A549 (cell line): ENCODE measurements around the gene TMEM179. TPM values are rescaled to one million over a fixed set of nuclear protein-coding genes. Genes with fewer than 3 reads are reported as not detected.
A peak's percentile ranks its signal among the peaks of the same experiment; 100 is the strongest.

Experiments
- ATAC-seq, 2 experiments: fragments of 200-7000 bp in 1 of 2; fragments of >200 bp in 1 of 2; cut with Nextera tagmentation in 1 of 2; cut with Tn5 transposase in 1 of 2; 3 replicates each; pipeline versions ENCODE4 v1.8.0 to v1.9.1; 2018 to 2020; ENCODE audit warnings: mild to moderate bottlenecking in 1 of 2, moderate library complexity in 1 of 2
- CTCF ChIA-PET: fragments of 300-600 bp; sonication (Branson Sonifier 250); formaldehyde crosslinking; extraction: SDS; loops from one replicate; lab custom pipeline; 2021; ENCODE audit warnings: antibody characterized with exemption, inconsistent platforms; lab: Yijun Ruan, JAX
- POLR2A ChIA-PET: fragments of 350-600 bp; formaldehyde crosslinking; extraction: SDS; loops from one replicate; lab custom pipeline; 2021; ENCODE audit warnings: antibody characterized with exemption, inconsistent platforms; lab: Yijun Ruan, JAX
- DNase-seq, 2 experiments: peaks; one replicate each; pipeline versions ENCODE4 v3.0.0 to v3.0.0-alpha.2; 2011 to 2016; ENCODE audit warnings: low read depth in 1 of 2, low spot score in 1 of 2
- FAIRE-seq: peaks from 2 replicates; lab custom pipeline; 2011; peaks lifted over from hg19 to GRCh38; lab: Jason Lieb, UNC
- H3K27ac ChIP-seq, 2 experiments: fragments of >200 bp; sonication (Bioruptor Twin); formaldehyde crosslinking; 3 replicates each; pipeline ENCODE4 v1.5.1; 2016 to 2017
- H3K4me1 ChIP-seq: fragments of >200 bp; sonication (Bioruptor Twin); formaldehyde crosslinking; 3 replicates; pipeline ENCODE4 v1.6.1; 2016
- H3K4me2 ChIP-seq: fragments of >200 bp; sonication (Bioruptor Twin); formaldehyde crosslinking; 3 replicates; pipeline ENCODE4 v1.6.1; 2016
- H3K4me3 ChIP-seq: fragments of >200 bp; sonication (Bioruptor Twin); formaldehyde crosslinking; 3 replicates; pipeline ENCODE4 v1.5.1; 2016
- H3K9me3 ChIP-seq: fragments of >200 bp; sonication (Bioruptor Twin); formaldehyde crosslinking; 3 replicates; pipeline ENCODE4 v1.6.1; 2016
- CBX8 ChIP-seq: fragments of 200-600 bp; sonication (generic); IDR thresholded peaks from 2 replicates; pipeline ENCODE4 v1.6.1; 2016
- CTCF ChIP-seq: fragments of >200 bp; sonication (Bioruptor Twin); formaldehyde crosslinking; IDR thresholded peaks from 3 replicates; pipeline ENCODE4 v1.5.1; 2016
- EHF ChIP-seq: fragments of 250-450 bp; sonication (Bioruptor Pico); IDR thresholded peaks from 2 replicates; pipeline ENCODE4 v1.5.0; 2020; ENCODE audit warnings: mild to moderate bottlenecking
- ELK1 ChIP-seq: fragments of 150-350 bp; IDR thresholded peaks from 2 replicates; pipeline ENCODE4 v1.6.1; 2014; ENCODE audit warnings: low read depth, mild to moderate bottlenecking, low read length
- EP300 ChIP-seq, 2 experiments: fragments of >200 bp; sonication (Bioruptor Twin); formaldehyde crosslinking; IDR thresholded peaks; 2 replicates in 1 of 2; 3 replicates in 1 of 2; pipeline ENCODE4 v1.6.1; 2016 to 2017
- FOSL2 ChIP-seq, 2 experiments: fragments of 450-650 bp in 1 of 2; fragments of >200 bp in 1 of 2; sonication (Bioruptor Twin) in 1 of 2; formaldehyde crosslinking; IDR thresholded peaks; 2 replicates each; pipeline versions ENCODE4 v1.5.0 to v1.6.1; 2016 to 2020; ENCODE audit warnings: mild to moderate bottlenecking in 1 of 2, moderate library complexity in 1 of 2
- HEYL ChIP-seq: fragments of 250-450 bp; sonication (Bioruptor Pico); IDR thresholded peaks from 2 replicates; pipeline ENCODE4 v1.8.0; 2021; ENCODE audit warnings: mild to moderate bottlenecking, moderate library complexity
- MAFK ChIP-seq: fragments of 450-650 bp; IDR thresholded peaks from 2 replicates; pipeline ENCODE4 v1.6.1; 2014; ENCODE audit not compliant: partially characterized antibody
- MAX ChIP-seq: IDR thresholded peaks from 2 replicates; pipeline ENCODE4 v1.6.1; 2012
- NPAS2 ChIP-seq: fragments of 250-450 bp; sonication (Bioruptor Pico); IDR thresholded peaks from 2 replicates; pipeline ENCODE4 v1.8.0; 2022; ENCODE audit warnings: mild to moderate bottlenecking, moderate library complexity, borderline replicate concordance
- POLR2AphosphoS2 ChIP-seq: conservative IDR thresholded peaks from 2 replicates; pipeline ENCODE4 v1.6.1; 2012; ENCODE audit warnings: low read length, improper control_type of control experiment, inconsistent platforms
- RCOR1 ChIP-seq: fragments of 150-350 bp; IDR thresholded peaks from 2 replicates; pipeline ENCODE4 v1.6.1; 2014; ENCODE audit warnings: antibody characterized with exemption, low read length, low read depth
- RFX5 ChIP-seq: fragments of 450-650 bp; IDR thresholded peaks from 2 replicates; pipeline ENCODE4 v1.7.1; 2014; ENCODE audit warnings: antibody characterized with exemption, mild to moderate bottlenecking, moderate library complexity
- RNF2 ChIP-seq: fragments of 200-600 bp; sonication (generic); IDR thresholded peaks from 2 replicates; pipeline ENCODE4 v1.6.1; 2016; ENCODE audit warnings: low read depth, mild to moderate bottlenecking, antibody characterized with exemption, moderate library complexity, borderline replicate concordance
- TFCP2L1 ChIP-seq: fragments of 250-450 bp; sonication (Bioruptor Pico); IDR thresholded peaks from 2 replicates; pipeline ENCODE4 v1.5.0; 2021; ENCODE audit warnings: mild to moderate bottlenecking
- TP53 ChIP-seq: fragments of 250-450 bp; sonication (Bioruptor Pico); IDR thresholded peaks from 2 replicates; pipeline ENCODE4 v1.5.0; 2021; ENCODE audit warnings: mild to moderate bottlenecking, moderate library complexity
- ZC3H11A ChIP-seq: fragments of 450-650 bp; IDR thresholded peaks from 2 replicates; pipeline ENCODE4 v1.6.1; 2014; ENCODE audit warnings: antibody characterized with exemption, mild to moderate bottlenecking
- ZNF302 ChIP-seq: fragments of 250-450 bp; sonication (Bioruptor Pico); IDR thresholded peaks from 2 replicates; pipeline ENCODE4 v1.9.0; 2021; ENCODE audit warnings: inconsistent platforms, mild to moderate bottlenecking, moderate library complexity
- WGBS: methylation state at CpG from one replicate; pipeline ENCODE4 v1.1.6; 2017; ENCODE audit errors: missing lambda C conversion rate; 5-methylcytosine and 5-hydroxymethylcytosine counted together
- polyA plus RNA-seq, 4 experiments: library from polyadenylated mRNA; depleted of rRNA in 3 of 4; stranded (reverse); fragments of >200 nt; fragmentation: RNase III in 1 of 4; extraction: RNeasy Plus Mini Kit Qiagen cat#74134 plus additional on column Dnase treatment in 1 of 4; gene quantifications; 2 replicates in 3 of 4; 3 replicates in 1 of 4; pipeline ENCODE4 v1.2.3, GENCODE V29; 2011 to 2017

Gene TMEM179
- polyA plus RNA-seq, 2 of the 4 experiments (the other 2 are of a cell fraction), result 0.63 TPM; not detected in 1

DNA sequence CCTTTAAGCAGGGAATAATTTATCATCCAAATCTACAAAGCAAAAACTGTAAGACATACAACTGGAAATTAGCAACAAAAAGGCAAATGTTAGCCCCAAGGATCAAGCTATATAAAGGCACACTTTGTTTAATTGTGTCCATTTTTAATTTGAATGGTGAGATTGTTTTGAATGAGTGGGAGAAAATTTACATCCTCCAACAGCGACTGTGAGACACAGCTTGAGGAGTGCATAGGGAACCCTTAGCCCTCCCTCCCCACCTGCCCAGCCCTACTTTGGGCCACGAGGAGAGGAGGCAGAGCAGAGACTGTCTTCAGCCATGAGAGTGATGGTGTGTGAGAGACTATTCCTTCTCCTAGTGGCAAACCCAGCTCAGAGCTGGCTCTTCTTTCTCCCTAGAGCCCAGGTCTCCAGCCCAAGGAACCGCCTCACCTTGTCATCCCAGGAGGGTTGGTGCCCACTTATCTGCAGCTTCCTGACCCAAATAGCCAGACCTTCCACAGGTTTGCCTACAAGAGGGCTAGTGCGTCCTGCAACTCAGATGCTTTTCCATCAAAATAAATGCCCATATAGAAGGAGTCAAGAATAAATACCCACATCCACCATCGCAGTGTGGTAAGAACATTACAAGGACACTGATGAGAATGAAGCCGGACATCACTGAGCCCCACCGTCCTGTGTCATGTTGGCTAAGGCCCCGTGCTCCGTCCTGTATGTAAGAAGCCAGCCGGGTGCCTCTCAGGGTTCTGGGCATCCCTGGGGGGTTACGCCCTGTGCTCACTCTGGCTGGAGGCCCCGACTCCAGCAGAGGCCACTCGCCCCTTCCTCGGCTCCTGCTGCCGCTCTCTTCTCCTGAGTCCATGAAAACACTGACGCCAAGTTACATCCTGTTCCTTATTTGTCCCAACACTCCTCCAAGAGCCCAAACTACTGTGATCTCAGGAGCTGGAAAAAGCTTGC, 61.4 kb downstream of the TMEM179 start:
- 40% methylated on average over 16 of the region's 16 CpGs for WGBS
- no peak overlapping the region for H3K4me3 ChIP-seq
- ATAC-seq, result peak; percentile 8 to 25; a peak in 1 of 6 replicates
- CTCF ChIA-PET, result interaction anchor here (0.9 to 1.8 kb wide), 4 partner anchors 11 to 449 kb away, joined by 3 to 5 read pairs (median 3); no protein-coding TSS in a partner anchor
- H3K9me3 ChIP-seq, result no peaks in the 10 kb centered on the region
- no peak for TF ChIP-seq NPAS2 (CRISPR knock-in tag)
- no peak for TF ChIP-seq ZC3H11A
- no peak for TF ChIP-seq POLR2AphosphoS2
- no peak for TF ChIP-seq TP53
- TF ChIP-seq MAX, result no peak
- no peak for TF ChIP-seq RNF2
- TF ChIP-seq HEYL (CRISPR knock-in tag), result no peak
- TF ChIP-seq RFX5, result no peak
- TF ChIP-seq MAFK, result no peak
- TF ChIP-seq EP300 (IDR thresholded peaks at IDR 0.05), result no peak
- no peak for TF ChIP-seq CBX8
- TF ChIP-seq EHF (CRISPR knock-in tag), result no peak
- TF ChIP-seq TFCP2L1, result no peak
- no peak for DNase-seq
- H3K27ac ChIP-seq, result no peak overlapping the region
- POLR2A ChIA-PET, result no interaction called here
- FAIRE-seq, result no peak
- no peak overlapping the region for H3K4me2 ChIP-seq
- H3K4me1 ChIP-seq, result no peaks in the 10 kb centered on the region

DNA sequence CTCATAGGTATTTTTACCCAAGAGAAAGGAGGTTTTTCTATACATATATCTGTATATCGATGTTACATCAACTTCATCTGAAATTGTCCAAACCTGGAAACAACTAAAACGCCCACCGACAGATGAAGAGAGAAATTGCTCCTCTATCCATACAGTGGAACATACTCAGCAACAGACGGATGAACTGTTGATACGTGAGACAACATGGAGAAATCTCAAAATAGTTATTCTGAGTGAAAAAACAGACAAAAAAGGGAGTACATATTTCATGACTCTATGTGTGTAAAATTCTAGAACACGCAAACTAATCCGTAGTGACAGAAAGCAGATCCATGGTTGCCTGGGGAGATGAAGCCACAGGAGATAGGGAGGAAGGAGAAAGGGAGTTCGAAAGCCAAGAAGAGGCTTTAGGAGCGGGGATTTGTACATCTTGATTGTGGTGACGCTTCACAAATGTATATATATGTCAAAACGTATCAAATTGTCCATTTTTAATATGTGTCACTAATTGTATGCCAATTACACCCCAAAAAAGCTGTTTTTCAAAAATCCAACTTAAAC, 62.6 kb downstream of the TMEM179 start:
- ChIA-PET POLR2A (no interaction called here), CTCF (no interaction called here)
- Histone ChIP-seq H3K4me3 (no peak overlapping the region), H3K4me2 (no peak overlapping the region), H3K27ac (no peak overlapping the region), H3K4me1 (peaks cover 7% of the 10 kb centered on the region; the same call in 2 of the 3 replicates), H3K9me3 (no peaks in the 10 kb centered on the region)
- FAIRE-seq, result no peak
- TF ChIP-seq ELK1 (no peak), CTCF (no peak), TFCP2L1 (no peak), FOSL2 (IDR thresholded peaks at IDR 0.05) (no peak), FOSL2 (CRISPR knock-in tag; IDR thresholded peaks at IDR 0.05) (no peak), RCOR1 (no peak), MAFK (no peak), ZNF302 (CRISPR knock-in tag) (no peak)
- ATAC-seq, result no peak
- 24% methylated on average over 11 of the region's 11 CpGs for WGBS
- DNase-seq, result no peak

Other genes starting within 250 kb of the TMEM179 start
- gene C14orf180, start 25.0 kb downstream of the TMEM179 start, polyA plus RNA-seq (2011; rRNA removed), result not detected in 2 replicates
- gene C14orf180, start 25.0 kb downstream of the TMEM179 start, polyA plus RNA-seq (2017; fragmentation: RNase III; extraction: RNeasy Plus Mini Kit Qiagen cat#74134 plus additional on column Dnase treatment), result not detected in 3 replicates
- gene INF2, start 84.8 kb upstream of the TMEM179 start, polyA plus RNA-seq (2011; rRNA removed), result 23.6 and 24.7 TPM in 2 replicates
- gene INF2, start 84.8 kb upstream of the TMEM179 start, polyA plus RNA-seq (2017; fragmentation: RNase III; extraction: RNeasy Plus Mini Kit Qiagen cat#74134 plus additional on column Dnase treatment), result 71.2 to 76.6 TPM (median 72.0 TPM) in 3 replicates
- gene ADSS1, start 119.5 kb upstream of the TMEM179 start, polyA plus RNA-seq (2011; rRNA removed), result 8.8 and 10.1 TPM in 2 replicates
- gene ADSS1, start 119.5 kb upstream of the TMEM179 start, polyA plus RNA-seq (2017; fragmentation: RNase III; extraction: RNeasy Plus Mini Kit Qiagen cat#74134 plus additional on column Dnase treatment), result 6.2 to 8.3 TPM (median 7.4 TPM) in 3 replicates
- gene SIVA1, start 148.4 kb upstream of the TMEM179 start, polyA plus RNA-seq (2011; rRNA removed), result 90.0 and 94.2 TPM in 2 replicates
- 157 to 169 TPM (median 163 TPM) in 3 replicates for gene SIVA1, start 148.4 kb upstream of the TMEM179 start, polyA plus RNA-seq (2017; fragmentation: RNase III; extraction: RNeasy Plus Mini Kit Qiagen cat#74134 plus additional on column Dnase treatment)
- gene AKT1, start 191.0 kb upstream of the TMEM179 start, polyA plus RNA-seq (2011; rRNA removed), result 66.0 and 70.2 TPM in 2 replicates
- gene AKT1, start 191.0 kb upstream of the TMEM179 start, polyA plus RNA-seq (2017; fragmentation: RNase III; extraction: RNeasy Plus Mini Kit Qiagen cat#74134 plus additional on column Dnase treatment), result 87.1 to 93.8 TPM (median 93.0 TPM) in 3 replicates
- gene ZBTB42, start 196.3 kb upstream of the TMEM179 start, polyA plus RNA-seq (2011; rRNA removed), result 1.6 and 2.1 TPM in 2 replicates
- 2.3 to 3.1 TPM (median 2.6 TPM) in 3 replicates for gene ZBTB42, start 196.3 kb upstream of the TMEM179 start, polyA plus RNA-seq (2017; fragmentation: RNase III; extraction: RNeasy Plus Mini Kit Qiagen cat#74134 plus additional on column Dnase treatment)